IMR-90 (cell line): ENCODE data around the gene ARHGAP18. TPM values are rescaled to one million over a fixed set of nuclear protein-coding genes. Genes with fewer than 3 reads are reported as not detected.

ENCODE experiments used
- ATAC-seq: fragments of 200-7000 bp; cut with Tn5 transposase; 2 replicates; pipeline ENCODE4 v1.9.1; 2020; ENCODE audit warnings: low read depth, mild to moderate bottlenecking, moderate library complexity
- BruUV-seq: library from RNA; stranded (reverse); fragments of 400-500 nt; replicated peaks from 2 replicates; lab custom pipeline; 2021; lab: Mats Ljungman, UMichigan
- CTCF ChIA-PET: fragments of 300-600 bp; formaldehyde crosslinking; extraction: SDS; loops from one replicate; lab custom pipeline; 2021; ENCODE audit warnings: antibody characterized with exemption; lab: Yijun Ruan, JAX
- POLR2A ChIA-PET: fragments of 300-600 bp; sonication (Branson Sonifier 250); formaldehyde crosslinking; loops from one replicate; lab custom pipeline; 2022; ENCODE audit warnings: antibody characterized with exemption; ENCODE audit not compliant: unreplicated experiment; lab: Charles Lee
- DNase-seq: peaks from one replicate; pipeline ENCODE4 v3.0.0; 2013
- H2AFZ ChIP-seq: replicated peaks from 2 replicates; pipeline ENCODE3; 2013; ENCODE audit warnings: low read length, mild to moderate bottlenecking; ENCODE audit not compliant: poor library complexity
- H2AK5ac ChIP-seq: 2 replicates; pipeline ENCODE4 v1.6.1; 2013; ENCODE audit warnings: low read depth, low read length, inconsistent platforms
- H2AK9ac ChIP-seq: replicated peaks from 2 replicates; pipeline ENCODE3; 2013; ENCODE audit warnings: mild to moderate bottlenecking, low read depth, low read length, moderate library complexity; ENCODE audit not compliant: poor library complexity
- H2BK120ac ChIP-seq: 2 replicates; pipeline ENCODE4 v1.6.1; 2013; ENCODE audit warnings: low read depth, low read length, inconsistent platforms
- H2BK15ac ChIP-seq: 3 replicates; pipeline ENCODE4 v1.6.1; 2013; ENCODE audit warnings: low read depth, low read length, inconsistent platforms
- H2BK20ac ChIP-seq: 2 replicates; pipeline ENCODE4 v1.6.1; 2013; ENCODE audit warnings: low read depth, mild to moderate bottlenecking, inconsistent platforms, low read length, moderate library complexity
- H2BK5ac ChIP-seq: 2 replicates; pipeline ENCODE4 v1.6.1; 2013; ENCODE audit warnings: mild to moderate bottlenecking, low read depth, low read length, inconsistent platforms; ENCODE audit not compliant: poor library complexity, severe bottlenecking
- H3K14ac ChIP-seq: replicated peaks from 2 replicates; pipeline ENCODE4 v1.6.1; 2013; ENCODE audit warnings: low read depth, low read length, inconsistent platforms
- H3K18ac ChIP-seq: 2 replicates; pipeline ENCODE4 v1.6.1; 2013; ENCODE audit warnings: low read depth, low read length, control low read depth
- H3K23ac ChIP-seq: 2 replicates; pipeline ENCODE4 v1.6.1; 2013; ENCODE audit warnings: low read depth, low read length, inconsistent platforms
- H3K27ac ChIP-seq: 2 replicates; pipeline ENCODE4 v1.5.1; 2013; ENCODE audit warnings: mild to moderate bottlenecking, control low read depth, low read length; ENCODE audit not compliant: insufficient read depth
- H3K27me3 ChIP-seq: 2 replicates; pipeline ENCODE4 v1.6.1; 2013; ENCODE audit warnings: low read length; ENCODE audit not compliant: control insufficient read depth, insufficient read depth
- H3K36me3 ChIP-seq: 2 replicates; pipeline ENCODE4 v1.6.1; 2013; ENCODE audit warnings: low read length, mixed read lengths; ENCODE audit not compliant: control insufficient read depth, insufficient read depth
- H3K4ac ChIP-seq: 2 replicates; pipeline ENCODE4 v1.6.1; 2013; ENCODE audit warnings: low read depth, low read length, inconsistent platforms
- H3K4me1 ChIP-seq: 2 replicates; pipeline ENCODE4 v1.6.1; 2013; ENCODE audit warnings: low read length, mixed read lengths; ENCODE audit not compliant: control insufficient read depth, insufficient read depth
- H3K4me2 ChIP-seq: 2 replicates; pipeline ENCODE4 v1.6.1; 2013; ENCODE audit warnings: low read depth, mild to moderate bottlenecking, control low read depth, low read length, moderate library complexity
- H3K4me3 ChIP-seq: 2 replicates; pipeline ENCODE4 v1.5.1; 2013; ENCODE audit warnings: low read depth, mild to moderate bottlenecking, control low read depth, low read length, moderate library complexity; ENCODE audit not compliant: insufficient read depth
- H3K56ac ChIP-seq: 2 replicates; pipeline ENCODE4 v1.6.1; 2013; ENCODE audit warnings: low read length, inconsistent platforms; ENCODE audit not compliant: insufficient read depth; ENCODE audit errors: extremely low read depth
- H3K79me1 ChIP-seq, 2 experiments: 2 replicates each; pipeline ENCODE4 v1.6.1; 2013; ENCODE audit warnings: low read length in 2 of 2, inconsistent platforms in 1 of 2, low read depth in 1 of 2
- H3K9ac ChIP-seq: 2 replicates; pipeline ENCODE4 v1.6.1; 2013; ENCODE audit warnings: low read depth, low read length, control low read depth
- H3K9me1 ChIP-seq: 2 replicates; pipeline ENCODE4 v1.6.1; 2013; ENCODE audit warnings: low read length, inconsistent platforms; ENCODE audit not compliant: insufficient read depth
- H3K9me3 ChIP-seq: 2 replicates; pipeline ENCODE4 v1.6.1; 2013; ENCODE audit warnings: low read length; ENCODE audit not compliant: control insufficient read depth, insufficient read depth
- H4K20me1 ChIP-seq: 2 replicates; pipeline ENCODE4 v1.6.1; 2013; ENCODE audit warnings: low read length, inconsistent platforms; ENCODE audit not compliant: insufficient read depth
- H4K5ac ChIP-seq: 2 replicates; pipeline ENCODE4 v1.6.1; 2013; ENCODE audit warnings: mild to moderate bottlenecking, low read depth, low read length, control low read depth
- H4K8ac ChIP-seq, 2 experiments: 2 replicates each; pipeline ENCODE4 v1.6.1; 2013; ENCODE audit warnings: low read depth in 2 of 2, low read length in 2 of 2, control low read depth in 1 of 2, inconsistent platforms in 1 of 2
- H4K91ac ChIP-seq: 2 replicates; pipeline ENCODE4 v1.6.1; 2013; ENCODE audit warnings: low read depth, low read length, inconsistent platforms; ENCODE audit not compliant: insufficient read depth
- BHLHE40 ChIP-seq: fragments of 150-350 bp; IDR thresholded peaks from 2 replicates; pipeline ENCODE4 v1.6.1; 2016; ENCODE audit warnings: mild to moderate bottlenecking, low read depth, low read length
- CEBPB ChIP-seq: IDR thresholded peaks from 2 replicates; pipeline ENCODE4 v1.6.1; 2012; ENCODE audit warnings: low read depth, low read length, improper control_type of control experiment
- CHD1 ChIP-seq: IDR thresholded peaks from 2 replicates; pipeline ENCODE4 v1.6.1; 2012; ENCODE audit warnings: low read depth, low read length, improper control_type of control experiment
- CTCF ChIP-seq: conservative IDR thresholded peaks from 2 replicates; pipeline ENCODE4 v1.5.1; 2012; ENCODE audit warnings: mild to moderate bottlenecking, low read depth, low read length, improper control_type of control experiment
- ELK1 ChIP-seq: fragments of 150-350 bp; IDR thresholded peaks from 2 replicates; pipeline ENCODE4 v1.6.1; 2016; ENCODE audit warnings: low read depth, mild to moderate bottlenecking, low read length, moderate library complexity, borderline replicate concordance
- FOS ChIP-seq: fragments of 150-350 bp; IDR thresholded peaks from 2 replicates; pipeline ENCODE4 v1.6.1; 2016; ENCODE audit warnings: low read depth, low read length
- MAZ ChIP-seq: IDR thresholded peaks from 2 replicates; pipeline ENCODE4 v1.6.1; 2012; ENCODE audit warnings: low read depth, mild to moderate bottlenecking, low read length, improper control_type of control experiment, moderate library complexity, borderline replicate concordance
- MXI1 ChIP-seq: IDR thresholded peaks from 2 replicates; pipeline ENCODE4 v1.6.1; 2012; ENCODE audit warnings: low read depth, mild to moderate bottlenecking, low read length, moderate library complexity, borderline replicate concordance
- NFE2L2 ChIP-seq: fragments of 150-350 bp; IDR thresholded peaks from 2 replicates; pipeline ENCODE4 v1.6.1; 2016; ENCODE audit warnings: low read depth, mild to moderate bottlenecking, low read length
- POLR2A ChIP-seq: IDR thresholded peaks from 2 replicates; pipeline ENCODE4 v1.6.1; 2012; ENCODE audit warnings: mild to moderate bottlenecking, low read depth, low read length
- RAD21 ChIP-seq: IDR thresholded peaks from 2 replicates; pipeline ENCODE4 v1.6.1; 2012; ENCODE audit warnings: low read length, improper control_type of control experiment
- RCOR1 ChIP-seq: IDR thresholded peaks from 2 replicates; pipeline ENCODE4 v1.6.1; 2012; ENCODE audit warnings: mild to moderate bottlenecking, low read length, improper control_type of control experiment; ENCODE audit not compliant: insufficient replicate concordance
- RFX5 ChIP-seq: IDR thresholded peaks from 2 replicates; pipeline ENCODE4 v1.8.0; 2012; ENCODE audit warnings: low read depth, mild to moderate bottlenecking, low read length, moderate library complexity
- USF2 ChIP-seq: fragments of 150-350 bp; IDR thresholded peaks from 2 replicates; pipeline ENCODE4 v1.6.1; 2017; ENCODE audit warnings: mild to moderate bottlenecking, antibody characterized with exemption, low read length, low read depth
- WGBS, 2 experiments: methylation state at CpG; one replicate each; pipeline versions ENCODE4 v1.1.5 to v1.1.7; 2013; ENCODE audit warnings: missing lambda C conversion rate in 2 of 2; ENCODE audit not compliant: insufficient read length in 1 of 2; ENCODE audit errors: extremely low coverage in 2 of 2; 5-methylcytosine and 5-hydroxymethylcytosine counted together
- dilution Hi-C: fragments of 300-500 bp; cut with HindIII; formaldehyde crosslinking; loops from one replicate; pipeline ENCODE4 v1.14.3; 2018; ENCODE audit warnings: low sequenced_read_pairs; ENCODE audit not compliant: unreplicated experiment
- in situ Hi-C: fragments of 300-500 bp; cut with MboI; formaldehyde crosslinking; loops from 3 replicates; pipeline ENCODE4 v1.14.3; 2019; ENCODE audit warnings: low sequenced_read_pairs, inconsistent platforms, mixed read lengths
- intact Hi-C: fragments of 100-400 bp; cut with micrococcal nuclease; formaldehyde crosslinking; loops from 2 replicates; pipeline ENCODE4 v1.10.0; 2022
- polyA plus RNA-seq, 3 experiments: library from polyadenylated mRNA; depleted of rRNA; stranded (reverse); fragments of >200 nt; gene quantifications; 2 replicates each; pipeline ENCODE4 v1.2.3, GENCODE V29; 2012; ENCODE audit warnings: low replicate concordance in 1 of 3
- total RNA-seq: library from RNA; depleted of rRNA; stranded (reverse); fragments of >200 nt; gene quantifications from 2 replicates; pipeline ENCODE4 v1.2.3, GENCODE V29; 2012

ARHGAP18 gene
- total and polyA plus RNA-seq, 2 of the 4 experiments (the other 2 are of a cell fraction) = 6.2 to 17.0 TPM

GRCh38 chr6:129578315-129578714, 131.7 kb downstream of the ARHGAP18 start:
- H3K36me3 ChIP-seq = no peaks in the 10 kb centered on the region
- no TSS peak for BruUV-seq
- intact Hi-C loops = loop anchor here (5.0 to 10.0 kb wide), 4 partner anchors 284 to 1056 kb away; partner anchors contain the start of genes PTPRK and TMEM244

More at GRCh38 chr6:129578315-129578714, 131.7 kb downstream of the ARHGAP18 start:
- no peak overlapping the region for H3K56ac ChIP-seq
- ATAC-seq (no peak), DNase-seq (no peak)
- no peaks in the 10 kb centered on the region for H4K20me1 ChIP-seq
- H3K4me2 ChIP-seq = no peak overlapping the region
- no peaks in the 10 kb centered on the region for H3K27me3 ChIP-seq
- H2BK20ac ChIP-seq = peak overlapping the region; percentile 49
- H3K4ac ChIP-seq = no peak overlapping the region
- H3K14ac ChIP-seq = no peak overlapping the region
- no peak overlapping the region; the same call in 1 of the 2 replicates for H3K18ac ChIP-seq
- H4K91ac ChIP-seq = no peak overlapping the region
- H2AK5ac ChIP-seq = no peak overlapping the region
- ChIA-PET CTCF (interaction anchor here (1.0 kb wide), 1 partner anchor 11 kb away, joined by 3 read pairs; no protein-coding TSS in a partner anchor), POLR2A (no interaction called here)
- no peaks in the 10 kb centered on the region for H3K9me3 ChIP-seq
- dilution Hi-C loops = no loop called here
- no peak overlapping the region for H2BK120ac ChIP-seq
- TF ChIP-seq MXI1 (no peak), MAZ (no peak), ELK1 (no peak), CEBPB (no peak), BHLHE40 (no peak), FOS (no peak), POLR2A (no peak), USF2 (no peak), RCOR1 (no peak), RFX5 (no peak), RAD21 (no peak), CHD1 (no peak), CTCF (no peak), NFE2L2 (no peak)
- no peak overlapping the region for H3K23ac ChIP-seq
- H2BK5ac ChIP-seq = no peak overlapping the region
- no peak overlapping the region for H2AK9ac ChIP-seq
- no peak overlapping the region for H3K9ac ChIP-seq
- H4K5ac ChIP-seq = no peak overlapping the region
- no peak overlapping the region for H2AFZ ChIP-seq
- H3K4me3 ChIP-seq = no peak overlapping the region
- H3K79me1 ChIP-seq = no peaks in the 10 kb centered on the region
- H3K27ac ChIP-seq = no peak overlapping the region
- H3K4me1 ChIP-seq = peaks cover 2% of the 10 kb centered on the region; the same call in 1 of the 2 replicates
- H4K8ac ChIP-seq = no peak overlapping the region
- no peak overlapping the region for H2BK15ac ChIP-seq
- in situ Hi-C loops = loop anchor here (5.0 kb wide), 1 partner anchor 76 kb away; no protein-coding TSS in a partner anchor
- H3K9me1 ChIP-seq = peaks cover 2% of the 10 kb centered on the region; the same call in 1 of the 2 replicates
- no CpG with 5 or more reads among the region's 1 CpG for WGBS, 2 experiments
